SK-N-SH (cell line): Measurements from ENCODE around the gene MAP3K4. TPM values are rescaled to one million over a fixed set of nuclear protein-coding genes. Genes with fewer than 3 reads are reported as not detected.

Source experiments
- CTCF ChIA-PET: fragments of 300-600, 350-600 bp; formaldehyde crosslinking; extraction: SDS; loops from one replicate; lab custom pipeline; 2021; lab: Yijun Ruan, JAX
- POLR2A ChIA-PET: fragments of 350-600 bp; sonication (Branson Sonifier 250); formaldehyde crosslinking; extraction: SDS; loops from one replicate; lab custom pipeline; 2020; ENCODE audit warnings: antibody characterized with exemption, inconsistent platforms; lab: Yijun Ruan, JAX
- DNase-seq: peaks from one replicate; pipeline ENCODE4 v3.0.0; 2012
- H2AFZ ChIP-seq: fragments of 200-600 bp; sonication (generic); 2 replicates; pipeline ENCODE4 v1.8.1; 2016; ENCODE audit warnings: antibody characterized with exemption, mild to moderate bottlenecking, low read depth
- H3F3A ChIP-seq: fragments of 200-600 bp; sonication (generic); replicated peaks from 2 replicates; pipeline ENCODE3; 2016; ENCODE audit warnings: antibody characterized with exemption, mild to moderate bottlenecking; ENCODE audit not compliant: insufficient read depth
- H3K27ac ChIP-seq, 2 experiments: fragments of 200-500 bp in 1 of 2; fragments of 200-600 bp in 1 of 2; sonication (Bioruptor generic) in 1 of 2; sonication (generic), shearing (Covaris generic) in 1 of 2; 2 replicates each; pipeline versions ENCODE4 v1.5.1 to v1.6.1; 2014 to 2016; ENCODE audit warnings: low read depth in 2 of 2, inconsistent platforms in 1 of 2, low read length in 1 of 2, mild to moderate bottlenecking in 1 of 2, mixed read lengths in 1 of 2
- H3K27me3 ChIP-seq: fragments of 200-600 bp; sonication (generic), shearing (Covaris generic); 2 replicates; pipeline ENCODE4 v1.6.1; 2016; ENCODE audit warnings: mixed run types; ENCODE audit not compliant: insufficient read depth
- H3K36me3 ChIP-seq, 2 experiments: fragments of 200-500 bp in 1 of 2; fragments of 200-600 bp in 1 of 2; sonication (Bioruptor generic) in 1 of 2; sonication (generic) in 1 of 2; replicated peaks in 1 of 2; 2 replicates each; pipeline versions ENCODE3 to v1.5.1; 2014 to 2016; ENCODE audit warnings: low read length in 1 of 2, mild to moderate bottlenecking in 1 of 2; ENCODE audit not compliant: insufficient read depth in 2 of 2, control insufficient read depth in 1 of 2
- H3K4me1 ChIP-seq, 2 experiments: fragments of 200-500 bp in 1 of 2; fragments of 200-600 bp in 1 of 2; sonication (Bioruptor generic) in 1 of 2; sonication (generic), shearing (Covaris generic) in 1 of 2; 2 replicates each; pipeline versions ENCODE4 v1.5.1 to v1.6.1; 2014 to 2016; ENCODE audit warnings: low read depth in 1 of 2, low read length in 1 of 2, mixed run types in 1 of 2; ENCODE audit not compliant: insufficient read depth in 2 of 2, control insufficient read depth in 1 of 2
- H3K4me2 ChIP-seq: fragments of 200-600 bp; sonication (generic), shearing (Covaris generic); 2 replicates; pipeline ENCODE4 v1.6.1; 2017; ENCODE audit warnings: mixed run types
- H3K4me3 ChIP-seq, 2 experiments: fragments of 200-500 bp in 1 of 2; fragments of 200-600 bp in 1 of 2; sonication (Bioruptor generic) in 1 of 2; sonication (generic), shearing (Covaris generic) in 1 of 2; 2 replicates each; pipeline versions ENCODE4 v1.5.1 to v1.8.1; 2014 to 2016; ENCODE audit warnings: low read depth in 2 of 2, inconsistent platforms in 1 of 2, low read length in 1 of 2, mild to moderate bottlenecking in 1 of 2, mixed read lengths in 1 of 2, moderate library complexity in 1 of 2
- H3K79me2 ChIP-seq: fragments of 200-600 bp; sonication (generic); 2 replicates; pipeline ENCODE4 v1.8.1; 2017; ENCODE audit warnings: mild to moderate bottlenecking; ENCODE audit not compliant: insufficient read depth
- H3K9ac ChIP-seq: fragments of 200-600 bp; sonication (generic); 2 replicates; pipeline ENCODE4 v1.6.1; 2017; ENCODE audit warnings: mixed run types
- H3K9me2 ChIP-seq: fragments of 200-600 bp; sonication (generic); 2 replicates; pipeline ENCODE4 v1.6.1; 2017; ENCODE audit warnings: mixed run types
- H3K9me3 ChIP-seq: fragments of 200-600 bp; sonication (generic); 2 replicates; pipeline ENCODE4 v1.6.1; 2017; ENCODE audit warnings: mixed run types, mild to moderate bottlenecking, moderate library complexity
- H4K20me1 ChIP-seq: fragments of 200-600 bp; sonication (generic); 2 replicates; pipeline ENCODE4 v1.6.1; 2017; ENCODE audit warnings: mild to moderate bottlenecking, mixed run types; ENCODE audit not compliant: insufficient read depth
- ELF1 ChIP-seq: IDR thresholded peaks from 2 replicates; pipeline ENCODE4 v1.4.0; 2012
- FOSL2 ChIP-seq: IDR thresholded peaks from 2 replicates; pipeline ENCODE4 v1.4.0; 2012; ENCODE audit warnings: low read depth, mild to moderate bottlenecking, moderate library complexity, borderline replicate concordance
- GATA2 ChIP-seq: sonication (generic); formaldehyde crosslinking; IDR thresholded peaks from 2 replicates; pipeline ENCODE4 v1.5.0; 2020; ENCODE audit warnings: mild to moderate bottlenecking, missing genetic modification reagents
- IRF3 ChIP-seq: fragments of 150-350 bp; IDR thresholded peaks from 2 replicates; pipeline ENCODE4 v1.6.1; 2016; ENCODE audit warnings: mild to moderate bottlenecking, low read depth, low read length
- NRF1 ChIP-seq: IDR thresholded peaks from 2 replicates; pipeline ENCODE4 v1.6.1; 2012; ENCODE audit warnings: low read depth, mild to moderate bottlenecking, low read length
- PBX3 ChIP-seq: IDR thresholded peaks from 2 replicates; pipeline ENCODE4; 2012
- RAD21 ChIP-seq: IDR thresholded peaks from 2 replicates; pipeline ENCODE4 v1.6.1; 2012; ENCODE audit warnings: mild to moderate bottlenecking, low read length
- RCOR1 ChIP-seq: fragments of 150-350 bp; IDR thresholded peaks from 2 replicates; pipeline ENCODE4 v1.6.1; 2017; ENCODE audit warnings: antibody characterized with exemption, low read length
- RFX5 ChIP-seq: IDR thresholded peaks from 2 replicates; pipeline ENCODE4 v1.6.1; 2012; ENCODE audit warnings: mild to moderate bottlenecking, improper control_type of control experiment, low read length
- RXRA ChIP-seq: IDR thresholded peaks from 2 replicates; pipeline ENCODE4 v1.4.0; 2012; ENCODE audit warnings: low read depth, mild to moderate bottlenecking, borderline replicate concordance
- TCF12 ChIP-seq: IDR thresholded peaks from 2 replicates; pipeline ENCODE4 v1.4.0; 2012
- USF1 ChIP-seq: IDR thresholded peaks from 2 replicates; pipeline ENCODE4 v1.4.0; 2012; ENCODE audit warnings: low read depth, borderline replicate concordance
- ZBTB33 ChIP-seq: IDR thresholded peaks from 2 replicates; pipeline ENCODE4 v1.4.0; 2012; ENCODE audit warnings: low read depth, borderline replicate concordance
- WGBS: methylation state at CpG from one replicate; pipeline ENCODE4 v1.1.6; 2017; ENCODE audit warnings: low lambda C conversion rate; 5-methylcytosine and 5-hydroxymethylcytosine counted together
- polyA plus RNA-seq, 3 experiments: library from polyadenylated mRNA; depleted of rRNA; stranded (reverse); fragments of >200 nt; gene quantifications; 2 replicates each; pipeline ENCODE4 v1.2.3, GENCODE V29; 2012

The MAP3K4 gene
- polyA plus RNA-seq, 1 of the 3 experiments (the other 2 are of a cell fraction) = 6.8 TPM

GRCh38 chr6:161107779-161108730 lies 116.5 kb downstream of the MAP3K4 start:
- no peak overlapping the region for H3K4me3 ChIP-seq
- TF ChIP-seq ELF1 (no peak), NRF1 (no peak), IRF3 (no peak), RFX5 (no peak), GATA2 (CRISPR knock-in tag) (no peak), ZBTB33 (no peak), TCF12 (no peak), PBX3 (no peak), RAD21 (no peak), FOSL2 (no peak), USF1 (no peak), RCOR1 (no peak), RXRA (no peak)
- H3K36me3 ChIP-seq = peaks cover 58 to 66% of the 10 kb centered on the region in 2 experiments
- ChIA-PET POLR2A (no interaction called here), CTCF (interaction anchor here (1.1 to 2.2 kb wide), 2 partner anchors 177 to 263 kb away, joined by 3 to 9 read pairs; no protein-coding TSS in a partner anchor)
- H3K9me3 ChIP-seq = no peaks in the 10 kb centered on the region
- no peaks in the 10 kb centered on the region for H4K20me1 ChIP-seq
- H3K79me2 ChIP-seq = no peaks in the 10 kb centered on the region
- no peaks in the 10 kb centered on the region for H3F3A ChIP-seq
- H3K9ac ChIP-seq = no peak overlapping the region
- H3K4me2 ChIP-seq = no peak overlapping the region
- 97% methylated on average over 23 of the region's 23 CpGs for WGBS
- peaks cover 0 to 7% of the 10 kb centered on the region in 2 experiments; a peak in 1 of 4 replicates for H3K4me1 ChIP-seq
- H2AFZ ChIP-seq = no peak overlapping the region
- H3K27ac ChIP-seq = no peak overlapping the region
- H3K9me2 ChIP-seq = no peaks in the 10 kb centered on the region
- no peaks in the 10 kb centered on the region for H3K27me3 ChIP-seq
- no peak for DNase-seq
